Tibial nerve (tissue), 4 donors: ENCODE data around the gene TMED8.
"Not testable (repeated sequence)": the region's sequence is repeated elsewhere in the genome, so short reads cannot be mapped to it uniquely, and the experiment has no call there.

Experiments
- EP300 ChIP-seq, 2 donors: sonication (generic); formaldehyde crosslinking; IDR thresholded peaks; one replicate each; pipeline ENCODE4 v1.6.1; 2017; ENCODE audit warnings: antibody characterized with exemption in 2 of 2, mild to moderate bottlenecking in 1 of 2
- POLR2A ChIP-seq, 2 donors: fragments of 450-650 bp; IDR thresholded peaks; one replicate each; pipeline ENCODE4 v1.6.1; 2017; ENCODE audit warnings: antibody characterized with exemption in 2 of 2, mild to moderate bottlenecking in 2 of 2, moderate library complexity in 2 of 2
- TF ChIP-seq, protein P1 (sequence below), 5 experiments: fragments of 200-600 bp in 3 of 5; fragments of 450-650 bp in 2 of 5; sonication (generic) in 3 of 5; IDR thresholded peaks; one replicate each; pipeline ENCODE4 v1.5.1; 2016 to 2019; ENCODE audit warnings: antibody characterized with exemption in 5 of 5, mild to moderate bottlenecking in 3 of 5, moderate library complexity in 2 of 5

- TF ChIP-seq, protein P1, sequence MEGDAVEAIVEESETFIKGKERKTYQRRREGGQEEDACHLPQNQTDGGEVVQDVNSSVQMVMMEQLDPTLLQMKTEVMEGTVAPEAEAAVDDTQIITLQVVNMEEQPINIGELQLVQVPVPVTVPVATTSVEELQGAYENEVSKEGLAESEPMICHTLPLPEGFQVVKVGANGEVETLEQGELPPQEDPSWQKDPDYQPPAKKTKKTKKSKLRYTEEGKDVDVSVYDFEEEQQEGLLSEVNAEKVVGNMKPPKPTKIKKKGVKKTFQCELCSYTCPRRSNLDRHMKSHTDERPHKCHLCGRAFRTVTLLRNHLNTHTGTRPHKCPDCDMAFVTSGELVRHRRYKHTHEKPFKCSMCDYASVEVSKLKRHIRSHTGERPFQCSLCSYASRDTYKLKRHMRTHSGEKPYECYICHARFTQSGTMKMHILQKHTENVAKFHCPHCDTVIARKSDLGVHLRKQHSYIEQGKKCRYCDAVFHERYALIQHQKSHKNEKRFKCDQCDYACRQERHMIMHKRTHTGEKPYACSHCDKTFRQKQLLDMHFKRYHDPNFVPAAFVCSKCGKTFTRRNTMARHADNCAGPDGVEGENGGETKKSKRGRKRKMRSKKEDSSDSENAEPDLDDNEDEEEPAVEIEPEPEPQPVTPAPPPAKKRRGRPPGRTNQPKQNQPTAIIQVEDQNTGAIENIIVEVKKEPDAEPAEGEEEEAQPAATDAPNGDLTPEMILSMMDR (IDR thresholded peaks at IDR 0.05), result not testable (repeated sequence)
- not testable (repeated sequence) for TF ChIP-seq EP300, POLR2A (IDR thresholded peaks at IDR 0.05)
These were observed 38.6 kb upstream of the TMED8 start for GRCh38 chr14:77415403-77416030.
